ENCODE measurements around the gene MYL12A.

Gene MYL12A

GRCh38 chr18:3225588-3225987, 22.0 kb upstream of the MYL12A start:
- no peak overlapping the region for H3K4me3 ChIP-seq (ENCODE audit: low read length in 2 of 2)
- H3K27me3 ChIP-seq (ENCODE audit: control insufficient read depth in 2 of 2, insufficient read depth in 2 of 2, low read length in 2 of 2), result no peaks in the 10 kb centered on the region
- H3K9me3 ChIP-seq (ENCODE audit: control insufficient read depth in 2 of 2, low read length in 2 of 2), result no peaks in the 10 kb centered on the region
- H3K9ac ChIP-seq (ENCODE audit: low read depth in 1 of 2, low read length in 2 of 2), result no peak overlapping the region
- peaks cover 0 to 3% of the 10 kb centered on the region in 2 donors for H3K4me1 ChIP-seq (ENCODE audit: control insufficient read depth in 2 of 2, insufficient read depth in 2 of 2, low read length in 2 of 2)
- H3K27ac ChIP-seq (ENCODE audit: low read depth in 2 of 2, low read length in 2 of 2), result no peak overlapping the region
- no peaks in the 10 kb centered on the region for H3K36me3 ChIP-seq (ENCODE audit: control insufficient read depth in 2 of 2, insufficient read depth in 2 of 2, low read length in 2 of 2)

- H3K4me1 ChIP-seq (ENCODE audit: control insufficient read depth in 2 of 2, insufficient read depth in 2 of 2, low read length in 2 of 2), result peaks cover 0 to 3% of the 10 kb centered on the region in 2 donors
- no peaks in the 10 kb centered on the region for H3K27me3 ChIP-seq (ENCODE audit: control insufficient read depth in 2 of 2, insufficient read depth in 2 of 2, low read length in 2 of 2)
- no peak overlapping the region for H3K27ac ChIP-seq (ENCODE audit: low read depth in 2 of 2, low read length in 2 of 2)
- H3K4me3 ChIP-seq (ENCODE audit: low read length in 2 of 2), result no peak overlapping the region
- no peaks in the 10 kb centered on the region for H3K36me3 ChIP-seq (ENCODE audit: control insufficient read depth in 2 of 2, insufficient read depth in 2 of 2, low read length in 2 of 2)
- no peak overlapping the region for H3K9ac ChIP-seq (ENCODE audit: low read depth in 1 of 2, low read length in 2 of 2)
- H3K9me3 ChIP-seq (ENCODE audit: control insufficient read depth in 2 of 2, low read length in 2 of 2), result no peaks in the 10 kb centered on the region
Measured at GRCh38 chr18:3226048-3226447, 21.6 kb upstream of the MYL12A start.

GRCh38 chr18:3230401-3231334, 16.9 kb upstream of the MYL12A start:
- Histone ChIP-seq H3K4me3 (ENCODE audit: low read length in 2 of 2) (no peak overlapping the region), H3K27ac (ENCODE audit: low read depth in 2 of 2, low read length in 2 of 2) (no peak overlapping the region), H3K9ac (ENCODE audit: low read depth in 1 of 2, low read length in 2 of 2) (no peak overlapping the region)

GRCh38 chr18:3233004-3233403, 14.6 kb upstream of the MYL12A start:
- Histone ChIP-seq H3K9me3 (ENCODE audit: control insufficient read depth in 2 of 2, low read length in 2 of 2) (no peaks in the 10 kb centered on the region), H3K4me3 (ENCODE audit: low read length in 2 of 2) (no peak overlapping the region), H3K36me3 (ENCODE audit: control insufficient read depth in 2 of 2, insufficient read depth in 2 of 2, low read length in 2 of 2) (no peaks in the 10 kb centered on the region), H3K27ac (ENCODE audit: low read depth in 2 of 2, low read length in 2 of 2) (no peak overlapping the region), H3K27me3 (ENCODE audit: control insufficient read depth in 2 of 2, insufficient read depth in 2 of 2, low read length in 2 of 2) (no peaks in the 10 kb centered on the region), H3K4me1 (ENCODE audit: control insufficient read depth in 2 of 2, insufficient read depth in 2 of 2, low read length in 2 of 2) (peaks cover 0 to 5% of the 10 kb centered on the region in 2 donors), H3K9ac (ENCODE audit: low read depth in 1 of 2, low read length in 2 of 2) (no peak overlapping the region)

More at GRCh38 chr18:3230401-3231334, 16.9 kb upstream of the MYL12A start:
- no peaks in the 10 kb centered on the region for H3K36me3 ChIP-seq (ENCODE audit: control insufficient read depth in 2 of 2, insufficient read depth in 2 of 2, low read length in 2 of 2)
- H3K27me3 ChIP-seq (ENCODE audit: control insufficient read depth in 2 of 2, insufficient read depth in 2 of 2, low read length in 2 of 2), result no peaks in the 10 kb centered on the region
- no peaks in the 10 kb centered on the region for H3K9me3 ChIP-seq (ENCODE audit: control insufficient read depth in 2 of 2, low read length in 2 of 2)
- H3K4me1 ChIP-seq (ENCODE audit: control insufficient read depth in 2 of 2, insufficient read depth in 2 of 2, low read length in 2 of 2), result peaks cover 0 to 5% of the 10 kb centered on the region in 2 donors

GRCh38 chr18:3233433-3234168, 14.0 kb upstream of the MYL12A start:
- H3K36me3 ChIP-seq (ENCODE audit: control insufficient read depth in 2 of 2, insufficient read depth in 2 of 2, low read length in 2 of 2), result no peaks in the 10 kb centered on the region
- no peaks in the 10 kb centered on the region for H3K27me3 ChIP-seq (ENCODE audit: control insufficient read depth in 2 of 2, insufficient read depth in 2 of 2, low read length in 2 of 2)
- H3K9ac ChIP-seq (ENCODE audit: low read depth in 1 of 2, low read length in 2 of 2), result no peak overlapping the region
- H3K9me3 ChIP-seq (ENCODE audit: control insufficient read depth in 2 of 2, low read length in 2 of 2), result no peaks in the 10 kb centered on the region
- H3K4me3 ChIP-seq (ENCODE audit: low read length in 2 of 2), result no peak overlapping the region
- peaks cover 0 to 5% of the 10 kb centered on the region in 2 donors for H3K4me1 ChIP-seq (ENCODE audit: control insufficient read depth in 2 of 2, insufficient read depth in 2 of 2, low read length in 2 of 2)
- H3K27ac ChIP-seq (ENCODE audit: low read depth in 2 of 2, low read length in 2 of 2), result no peak overlapping the region

GRCh38 chr18:3234457-3234856, 13.1 kb upstream of the MYL12A start:
- H3K9me3 ChIP-seq (ENCODE audit: control insufficient read depth in 2 of 2, low read length in 2 of 2), result no peaks in the 10 kb centered on the region
- peaks cover 0 to 5% of the 10 kb centered on the region in 2 donors for H3K4me1 ChIP-seq (ENCODE audit: control insufficient read depth in 2 of 2, insufficient read depth in 2 of 2, low read length in 2 of 2)
- H3K36me3 ChIP-seq (ENCODE audit: control insufficient read depth in 2 of 2, insufficient read depth in 2 of 2, low read length in 2 of 2), result no peaks in the 10 kb centered on the region
- H3K9ac ChIP-seq (ENCODE audit: low read depth in 1 of 2, low read length in 2 of 2), result no peak overlapping the region
- no peak overlapping the region for H3K27ac ChIP-seq (ENCODE audit: low read depth in 2 of 2, low read length in 2 of 2)
- H3K4me3 ChIP-seq (ENCODE audit: low read length in 2 of 2), result no peak overlapping the region
- no peaks in the 10 kb centered on the region for H3K27me3 ChIP-seq (ENCODE audit: control insufficient read depth in 2 of 2, insufficient read depth in 2 of 2, low read length in 2 of 2)

- no peaks in the 10 kb centered on the region for H3K36me3 ChIP-seq (ENCODE audit: control insufficient read depth in 2 of 2, insufficient read depth in 2 of 2, low read length in 2 of 2)
- H3K9ac ChIP-seq (ENCODE audit: low read depth in 1 of 2, low read length in 2 of 2), result no peak overlapping the region
- H3K4me1 ChIP-seq (ENCODE audit: control insufficient read depth in 2 of 2, insufficient read depth in 2 of 2, low read length in 2 of 2), result peaks cover 0 to 5% of the 10 kb centered on the region in 2 donors
- H3K4me3 ChIP-seq (ENCODE audit: low read length in 2 of 2), result no peak overlapping the region
- H3K27me3 ChIP-seq (ENCODE audit: control insufficient read depth in 2 of 2, insufficient read depth in 2 of 2, low read length in 2 of 2), result no peaks in the 10 kb centered on the region
- H3K27ac ChIP-seq (ENCODE audit: low read depth in 2 of 2, low read length in 2 of 2), result no peak overlapping the region
- H3K9me3 ChIP-seq (ENCODE audit: control insufficient read depth in 2 of 2, low read length in 2 of 2), result no peaks in the 10 kb centered on the region
Measured at GRCh38 chr18:3235846-3236245, 11.8 kb upstream of the MYL12A start.

GRCh38 chr18:3236470-3236869, 11.1 kb upstream of the MYL12A start:
- Histone ChIP-seq H3K27me3 (ENCODE audit: control insufficient read depth in 2 of 2, insufficient read depth in 2 of 2, low read length in 2 of 2) (no peaks in the 10 kb centered on the region), H3K27ac (ENCODE audit: low read depth in 2 of 2, low read length in 2 of 2) (no peak overlapping the region), H3K9me3 (ENCODE audit: control insufficient read depth in 2 of 2, low read length in 2 of 2) (no peaks in the 10 kb centered on the region), H3K36me3 (ENCODE audit: control insufficient read depth in 2 of 2, insufficient read depth in 2 of 2, low read length in 2 of 2) (no peaks in the 10 kb centered on the region), H3K9ac (ENCODE audit: low read depth in 1 of 2, low read length in 2 of 2) (no peak overlapping the region), H3K4me1 (ENCODE audit: control insufficient read depth in 2 of 2, insufficient read depth in 2 of 2, low read length in 2 of 2) (peaks cover 0 to 5% of the 10 kb centered on the region in 2 donors), H3K4me3 (ENCODE audit: low read length in 2 of 2) (no peak overlapping the region)

- H3K27ac ChIP-seq (ENCODE audit: low read depth in 2 of 2, low read length in 2 of 2), result no peak overlapping the region
Measured at GRCh38 chr18:3238742-3239141, 8.9 kb upstream of the MYL12A start.

GRCh38 chr18:3245185-3245564, 2.4 kb upstream of the MYL12A start:
- Histone ChIP-seq H3K36me3 (ENCODE audit: control insufficient read depth in 2 of 2, insufficient read depth in 2 of 2, low read length in 2 of 2) (peaks cover 0 to 4% of the 10 kb centered on the region in 2 donors), H3K4me1 (ENCODE audit: control insufficient read depth in 2 of 2, insufficient read depth in 2 of 2, low read length in 2 of 2) (peaks cover 14 to 21% of the 10 kb centered on the region in 2 donors), H3K27me3 (ENCODE audit: control insufficient read depth in 2 of 2, insufficient read depth in 2 of 2, low read length in 2 of 2) (no peaks in the 10 kb centered on the region), H3K4me3 (ENCODE audit: low read length in 2 of 2) (peak overlapping the region in 1 of 2 donors; percentile 99), H3K27ac (ENCODE audit: low read depth in 2 of 2, low read length in 2 of 2) (no peak overlapping the region), H3K9ac (ENCODE audit: low read depth in 1 of 2, low read length in 2 of 2) (no peak overlapping the region), H3K9me3 (ENCODE audit: control insufficient read depth in 2 of 2, low read length in 2 of 2) (no peaks in the 10 kb centered on the region)

More at GRCh38 chr18:3238742-3239141, 8.9 kb upstream of the MYL12A start:
- Histone ChIP-seq H3K4me1 (ENCODE audit: control insufficient read depth in 2 of 2, insufficient read depth in 2 of 2, low read length in 2 of 2) (peaks cover 0 to 5% of the 10 kb centered on the region in 2 donors), H3K27me3 (ENCODE audit: control insufficient read depth in 2 of 2, insufficient read depth in 2 of 2, low read length in 2 of 2) (no peaks in the 10 kb centered on the region), H3K36me3 (ENCODE audit: control insufficient read depth in 2 of 2, insufficient read depth in 2 of 2, low read length in 2 of 2) (no peaks in the 10 kb centered on the region), H3K9me3 (ENCODE audit: control insufficient read depth in 2 of 2, low read length in 2 of 2) (no peaks in the 10 kb centered on the region), H3K4me3 (ENCODE audit: low read length in 2 of 2) (no peak overlapping the region), H3K9ac (ENCODE audit: low read depth in 1 of 2, low read length in 2 of 2) (no peak overlapping the region)
